OCI-LY1 (cell line): Measurements from ENCODE around the gene C19orf18.

Source experiments
- EZH2 ChIP-seq: fragments of 200-600 bp; sonication (generic), shearing (Covaris generic); IDR thresholded peaks from 2 replicates; pipeline ENCODE4 v1.8.0; 2017; ENCODE audit warnings: borderline replicate concordance, mixed run types, mild to moderate bottlenecking, antibody characterized with exemption, low read length, moderate library complexity, mixed read lengths
- TF ChIP-seq, protein P1 (sequence below): fragments of 200-600 bp; sonication (generic), shearing (Covaris generic); IDR thresholded peaks from 2 replicates; pipeline ENCODE4 v1.5.1; 2017; ENCODE audit warnings: mild to moderate bottlenecking, antibody characterized with exemption, low read length, moderate library complexity, mixed read lengths

DNA sequence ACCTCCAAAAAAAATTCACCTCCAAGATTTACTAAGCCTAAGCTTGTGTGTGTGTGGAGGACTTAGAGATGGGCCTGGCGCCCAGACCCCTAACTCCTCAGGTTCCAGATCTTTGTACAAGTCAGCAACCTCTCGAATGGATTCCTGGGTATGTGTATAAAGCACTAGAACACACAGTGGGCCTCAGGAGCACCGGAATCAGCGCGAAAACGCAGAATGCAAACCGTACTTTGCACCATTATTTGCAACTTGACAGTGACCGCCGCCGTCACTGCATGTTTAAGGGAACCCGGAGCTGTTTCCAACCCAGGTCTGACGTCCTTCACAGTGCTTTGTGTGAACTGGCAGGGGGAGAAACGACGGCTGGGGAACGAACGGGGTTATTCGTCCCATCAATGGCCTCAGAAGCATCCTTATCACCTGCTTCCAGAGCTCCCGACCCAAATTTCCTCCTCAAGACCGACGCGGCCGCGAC is 27.6 kb upstream of the C19orf18 start:
- TF ChIP-seq, protein P1, sequence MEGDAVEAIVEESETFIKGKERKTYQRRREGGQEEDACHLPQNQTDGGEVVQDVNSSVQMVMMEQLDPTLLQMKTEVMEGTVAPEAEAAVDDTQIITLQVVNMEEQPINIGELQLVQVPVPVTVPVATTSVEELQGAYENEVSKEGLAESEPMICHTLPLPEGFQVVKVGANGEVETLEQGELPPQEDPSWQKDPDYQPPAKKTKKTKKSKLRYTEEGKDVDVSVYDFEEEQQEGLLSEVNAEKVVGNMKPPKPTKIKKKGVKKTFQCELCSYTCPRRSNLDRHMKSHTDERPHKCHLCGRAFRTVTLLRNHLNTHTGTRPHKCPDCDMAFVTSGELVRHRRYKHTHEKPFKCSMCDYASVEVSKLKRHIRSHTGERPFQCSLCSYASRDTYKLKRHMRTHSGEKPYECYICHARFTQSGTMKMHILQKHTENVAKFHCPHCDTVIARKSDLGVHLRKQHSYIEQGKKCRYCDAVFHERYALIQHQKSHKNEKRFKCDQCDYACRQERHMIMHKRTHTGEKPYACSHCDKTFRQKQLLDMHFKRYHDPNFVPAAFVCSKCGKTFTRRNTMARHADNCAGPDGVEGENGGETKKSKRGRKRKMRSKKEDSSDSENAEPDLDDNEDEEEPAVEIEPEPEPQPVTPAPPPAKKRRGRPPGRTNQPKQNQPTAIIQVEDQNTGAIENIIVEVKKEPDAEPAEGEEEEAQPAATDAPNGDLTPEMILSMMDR: no peak
- TF ChIP-seq EZH2: no peak
